ENCODE data around the gene P2RY6. TPM values are rescaled to one million over a fixed set of nuclear protein-coding genes. Genes with fewer than 3 reads are reported as not detected.

P2RY6 gene
- total RNA-seq, 1 donor from 2014 or later, result 0.74 TPM

- H3K4me3 Mint-ChIP-seq (ENCODE audit: unreplicated experiment), result no peak overlapping the region
- no peaks in the 10 kb centered on the region for H3K36me3 Mint-ChIP-seq (ENCODE audit: low read depth, unreplicated experiment)
- H3K27me3 Mint-ChIP-seq (ENCODE audit: unreplicated experiment), result no peaks in the 10 kb centered on the region
- no peaks in the 10 kb centered on the region for H3K4me1 Mint-ChIP-seq (ENCODE audit: unreplicated experiment)
- H3K27ac Mint-ChIP-seq (ENCODE audit: unreplicated experiment), result no peak overlapping the region
- TF ChIP-seq, protein P1, sequence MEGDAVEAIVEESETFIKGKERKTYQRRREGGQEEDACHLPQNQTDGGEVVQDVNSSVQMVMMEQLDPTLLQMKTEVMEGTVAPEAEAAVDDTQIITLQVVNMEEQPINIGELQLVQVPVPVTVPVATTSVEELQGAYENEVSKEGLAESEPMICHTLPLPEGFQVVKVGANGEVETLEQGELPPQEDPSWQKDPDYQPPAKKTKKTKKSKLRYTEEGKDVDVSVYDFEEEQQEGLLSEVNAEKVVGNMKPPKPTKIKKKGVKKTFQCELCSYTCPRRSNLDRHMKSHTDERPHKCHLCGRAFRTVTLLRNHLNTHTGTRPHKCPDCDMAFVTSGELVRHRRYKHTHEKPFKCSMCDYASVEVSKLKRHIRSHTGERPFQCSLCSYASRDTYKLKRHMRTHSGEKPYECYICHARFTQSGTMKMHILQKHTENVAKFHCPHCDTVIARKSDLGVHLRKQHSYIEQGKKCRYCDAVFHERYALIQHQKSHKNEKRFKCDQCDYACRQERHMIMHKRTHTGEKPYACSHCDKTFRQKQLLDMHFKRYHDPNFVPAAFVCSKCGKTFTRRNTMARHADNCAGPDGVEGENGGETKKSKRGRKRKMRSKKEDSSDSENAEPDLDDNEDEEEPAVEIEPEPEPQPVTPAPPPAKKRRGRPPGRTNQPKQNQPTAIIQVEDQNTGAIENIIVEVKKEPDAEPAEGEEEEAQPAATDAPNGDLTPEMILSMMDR (IDR thresholded peaks at IDR 0.05; ENCODE audit: unreplicated experiment), result no peak
- no peak for DNase-seq (ENCODE audit: low spot score)
- H3K9me3 Mint-ChIP-seq (ENCODE audit: unreplicated experiment), result no peaks in the 10 kb centered on the region
Observed at GRCh38 chr11:73248526-73249185, 23.5 kb upstream of the P2RY6 start.

- Mint-ChIP-seq H3K36me3 (ENCODE audit: low read depth, unreplicated experiment) (no peaks in the 10 kb centered on the region), H3K4me3 (ENCODE audit: unreplicated experiment) (no peak overlapping the region), H3K9me3 (ENCODE audit: unreplicated experiment) (no peaks in the 10 kb centered on the region), H3K4me1 (ENCODE audit: unreplicated experiment) (no peaks in the 10 kb centered on the region), H3K27me3 (ENCODE audit: unreplicated experiment) (no peaks in the 10 kb centered on the region), H3K27ac (ENCODE audit: unreplicated experiment) (no peak overlapping the region)
- TF ChIP-seq, protein P1 (IDR thresholded peaks at IDR 0.05; ENCODE audit: unreplicated experiment), result no peak
- no peak for DNase-seq (ENCODE audit: low spot score)
Observed at GRCh38 chr11:73249304-73249703, 22.8 kb upstream of the P2RY6 start.

DNA sequence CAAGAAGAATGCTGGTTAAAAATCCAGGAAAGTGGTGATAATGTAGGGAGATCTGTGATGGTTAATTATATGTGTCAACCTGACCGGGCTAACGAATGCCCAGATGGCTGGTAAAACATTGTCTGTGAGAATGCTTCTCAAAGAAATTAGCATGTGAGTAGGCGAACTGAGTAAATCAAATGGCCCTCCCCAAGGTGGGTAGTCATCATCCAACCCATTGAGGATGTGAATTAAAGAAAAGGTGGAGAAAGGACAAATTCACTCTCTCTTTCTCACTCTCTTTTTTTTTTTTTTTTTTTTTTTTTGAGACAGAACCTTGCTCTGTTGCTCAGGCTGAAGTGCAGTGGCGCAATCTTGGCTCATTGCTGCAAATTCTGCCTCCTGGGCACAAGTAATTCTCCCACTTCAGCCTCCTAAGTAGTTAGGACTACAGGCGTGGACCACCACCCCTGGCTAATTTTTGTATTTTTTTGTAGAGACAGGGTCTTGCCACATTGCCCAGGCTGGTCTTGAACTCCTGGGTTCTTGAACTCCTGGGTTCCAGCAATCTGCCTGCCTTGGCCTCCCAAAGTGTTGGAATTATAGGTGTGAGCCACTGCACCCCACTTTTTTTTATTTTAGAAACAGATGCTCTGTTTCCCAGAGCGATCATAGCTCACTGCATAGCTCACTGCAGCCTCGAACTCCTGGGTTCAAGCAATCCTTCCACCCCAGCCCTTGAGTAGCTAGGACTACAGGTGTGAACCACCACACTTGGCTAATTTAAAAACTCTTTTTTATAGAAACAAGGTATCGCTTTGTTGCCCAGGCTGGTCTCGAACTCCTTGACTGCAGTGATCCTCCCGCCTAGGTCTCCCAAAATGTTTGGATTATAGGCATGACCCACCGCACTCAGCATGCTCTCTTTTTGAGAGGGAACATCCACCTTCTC, 22.0 kb upstream of the P2RY6 start:
- TF ChIP-seq, protein P1 (IDR thresholded peaks at IDR 0.05; ENCODE audit: unreplicated experiment), result no peak
- no peak for DNase-seq (ENCODE audit: low spot score)
- Mint-ChIP-seq H3K36me3 (ENCODE audit: low read depth, unreplicated experiment) (no peaks in the 10 kb centered on the region), H3K4me3 (ENCODE audit: unreplicated experiment) (no peak overlapping the region), H3K27me3 (ENCODE audit: unreplicated experiment) (no peaks in the 10 kb centered on the region), H3K27ac (ENCODE audit: unreplicated experiment) (no peak overlapping the region), H3K4me1 (ENCODE audit: unreplicated experiment) (no peaks in the 10 kb centered on the region), H3K9me3 (ENCODE audit: unreplicated experiment) (no peaks in the 10 kb centered on the region)

GRCh38 chr11:73252577-73253191, 19.5 kb upstream of the P2RY6 start:
- Mint-ChIP-seq H3K4me1 (ENCODE audit: unreplicated experiment) (peaks cover 3% of the 10 kb centered on the region), H3K27me3 (ENCODE audit: unreplicated experiment) (peaks cover 3% of the 10 kb centered on the region), H3K9me3 (ENCODE audit: unreplicated experiment) (no peaks in the 10 kb centered on the region), H3K27ac (ENCODE audit: unreplicated experiment) (no peak overlapping the region), H3K36me3 (ENCODE audit: low read depth, unreplicated experiment) (no peaks in the 10 kb centered on the region), H3K4me3 (ENCODE audit: unreplicated experiment) (no peak overlapping the region)
- TF ChIP-seq, protein P1 (IDR thresholded peaks at IDR 0.05; ENCODE audit: unreplicated experiment), result peak; percentile 28
- no peak for DNase-seq (ENCODE audit: low spot score)
